ENCODE data around the gene OPCML. TPM values are rescaled to one million over a fixed set of nuclear protein-coding genes. Genes with fewer than 3 reads are reported as not detected.

Gene OPCML
- total RNA-seq, 1 donor from 2014 or later, result 4.1 TPM

GRCh38 chr11:132792341-132793140 lies 739.8 kb downstream of the OPCML start:
- Mint-ChIP-seq H3K27ac (ENCODE audit: unreplicated experiment) (no peak overlapping the region), H3K36me3 (ENCODE audit: low read depth, unreplicated experiment) (no peaks in the 10 kb centered on the region), H3K9me3 (ENCODE audit: unreplicated experiment) (no peaks in the 10 kb centered on the region), H3K4me1 (ENCODE audit: unreplicated experiment) (peaks cover 6% of the 10 kb centered on the region), H3K27me3 (ENCODE audit: unreplicated experiment) (no peaks in the 10 kb centered on the region), H3K4me3 (ENCODE audit: unreplicated experiment) (peak overlapping the region; percentile 52)
- TF ChIP-seq CTCF (IDR thresholded peaks at IDR 0.05; ENCODE audit: unreplicated experiment), result no peak
- DNase-seq (ENCODE audit: low spot score), result no peak

GRCh38 chr11:132790971-132791370 lies 741.3 kb downstream of the OPCML start:
- no peak for DNase-seq (ENCODE audit: low spot score)
- TF ChIP-seq CTCF (IDR thresholded peaks at IDR 0.05; ENCODE audit: unreplicated experiment), result no peak
- Mint-ChIP-seq H3K36me3 (ENCODE audit: low read depth, unreplicated experiment) (no peaks in the 10 kb centered on the region), H3K4me1 (ENCODE audit: unreplicated experiment) (peaks cover 6% of the 10 kb centered on the region), H3K27me3 (ENCODE audit: unreplicated experiment) (no peaks in the 10 kb centered on the region), H3K27ac (ENCODE audit: unreplicated experiment) (no peak overlapping the region), H3K9me3 (ENCODE audit: unreplicated experiment) (no peaks in the 10 kb centered on the region), H3K4me3 (ENCODE audit: unreplicated experiment) (no peak overlapping the region)

- H3K27me3 Mint-ChIP-seq (ENCODE audit: unreplicated experiment), result no peaks in the 10 kb centered on the region
- no peak for TF ChIP-seq CTCF (IDR thresholded peaks at IDR 0.05; ENCODE audit: unreplicated experiment)
- DNase-seq (ENCODE audit: low spot score), result no peak
- peaks cover 6% of the 10 kb centered on the region for H3K4me1 Mint-ChIP-seq (ENCODE audit: unreplicated experiment)
- H3K36me3 Mint-ChIP-seq (ENCODE audit: low read depth, unreplicated experiment), result no peaks in the 10 kb centered on the region
- no peaks in the 10 kb centered on the region for H3K9me3 Mint-ChIP-seq (ENCODE audit: unreplicated experiment)
- H3K4me3 Mint-ChIP-seq (ENCODE audit: unreplicated experiment), result no peak overlapping the region
- H3K27ac Mint-ChIP-seq (ENCODE audit: unreplicated experiment), result no peak overlapping the region
These were observed 741.8 kb downstream of the OPCML start for GRCh38 chr11:132790466-132790865.

- TF ChIP-seq CTCF (IDR thresholded peaks at IDR 0.05; ENCODE audit: unreplicated experiment), result no peak
- Mint-ChIP-seq H3K9me3 (ENCODE audit: unreplicated experiment) (no peaks in the 10 kb centered on the region), H3K36me3 (ENCODE audit: low read depth, unreplicated experiment) (no peaks in the 10 kb centered on the region), H3K27me3 (ENCODE audit: unreplicated experiment) (no peaks in the 10 kb centered on the region), H3K4me1 (ENCODE audit: unreplicated experiment) (peaks cover 6% of the 10 kb centered on the region), H3K4me3 (ENCODE audit: unreplicated experiment) (no peak overlapping the region), H3K27ac (ENCODE audit: unreplicated experiment) (no peak overlapping the region)
- no peak for DNase-seq (ENCODE audit: low spot score)
These were observed 743.4 kb downstream of the OPCML start for GRCh38 chr11:132788816-132789325.

GRCh38 chr11:132785878-132786277 lies 746.4 kb downstream of the OPCML start:
- H3K36me3 Mint-ChIP-seq (ENCODE audit: low read depth, unreplicated experiment), result no peaks in the 10 kb centered on the region
- no peak for TF ChIP-seq CTCF (IDR thresholded peaks at IDR 0.05; ENCODE audit: unreplicated experiment)
- no peak for DNase-seq (ENCODE audit: low spot score)

More at GRCh38 chr11:132785878-132786277, 746.4 kb downstream of the OPCML start:
- H3K4me3 Mint-ChIP-seq (ENCODE audit: unreplicated experiment), result no peak overlapping the region
- no peaks in the 10 kb centered on the region for H3K4me1 Mint-ChIP-seq (ENCODE audit: unreplicated experiment)
- no peaks in the 10 kb centered on the region for H3K27me3 Mint-ChIP-seq (ENCODE audit: unreplicated experiment)
- H3K27ac Mint-ChIP-seq (ENCODE audit: unreplicated experiment), result no peak overlapping the region
- no peaks in the 10 kb centered on the region for H3K9me3 Mint-ChIP-seq (ENCODE audit: unreplicated experiment)
